BJ (cell line): ENCODE data around the gene CLASP1. TPM values are rescaled to one million over a fixed set of nuclear protein-coding genes. Genes with fewer than 3 reads are reported as not detected.

Experiments
- CTCF ChIA-PET: fragments of 350-600 bp; formaldehyde crosslinking; extraction: SDS; loops from one replicate; lab custom pipeline; 2021; ENCODE audit warnings: antibody characterized with exemption, inconsistent platforms; lab: Yijun Ruan, JAX
- POLR2A ChIA-PET: fragments of 300-600 bp; sonication (Branson Sonifier 250); formaldehyde crosslinking; extraction: SDS; loops from one replicate; lab custom pipeline; 2021; ENCODE audit warnings: antibody characterized with exemption; lab: Charles Lee
- DNase-seq: peaks from one replicate; pipeline ENCODE4 v3.0.0-alpha.2; 2011; ENCODE audit warnings: low read depth
- H3K27me3 ChIP-seq: 2 replicates; pipeline ENCODE4 v1.6.0; 2011; ENCODE audit warnings: low read length; ENCODE audit not compliant: control insufficient read depth, insufficient read depth
- H3K36me3 ChIP-seq: 2 replicates; pipeline ENCODE4 v1.5.1; 2011; ENCODE audit warnings: low read length; ENCODE audit not compliant: control insufficient read depth, insufficient read depth
- H3K4me3 ChIP-seq: 2 replicates; pipeline ENCODE4 v1.5.1; 2011; ENCODE audit warnings: low read depth, mild to moderate bottlenecking, control low read depth, low read length
- polyA plus RNA-seq: library from polyadenylated mRNA; depleted of rRNA; stranded (reverse); fragments of >200 nt; gene quantifications from 2 replicates; pipeline ENCODE4 v1.2.3, GENCODE V29; 2011
- TF ChIP-seq, protein P1 (sequence below): IDR thresholded peaks from 2 replicates; pipeline ENCODE4 v1.5.1; 2011; ENCODE audit warnings: low read depth, mild to moderate bottlenecking, control low read depth, inconsistent platforms, low read length, moderate library complexity; ENCODE audit not compliant: insufficient read depth

The CLASP1 gene
- polyA plus RNA-seq, 1 experiment: 7.1 TPM

DNA sequence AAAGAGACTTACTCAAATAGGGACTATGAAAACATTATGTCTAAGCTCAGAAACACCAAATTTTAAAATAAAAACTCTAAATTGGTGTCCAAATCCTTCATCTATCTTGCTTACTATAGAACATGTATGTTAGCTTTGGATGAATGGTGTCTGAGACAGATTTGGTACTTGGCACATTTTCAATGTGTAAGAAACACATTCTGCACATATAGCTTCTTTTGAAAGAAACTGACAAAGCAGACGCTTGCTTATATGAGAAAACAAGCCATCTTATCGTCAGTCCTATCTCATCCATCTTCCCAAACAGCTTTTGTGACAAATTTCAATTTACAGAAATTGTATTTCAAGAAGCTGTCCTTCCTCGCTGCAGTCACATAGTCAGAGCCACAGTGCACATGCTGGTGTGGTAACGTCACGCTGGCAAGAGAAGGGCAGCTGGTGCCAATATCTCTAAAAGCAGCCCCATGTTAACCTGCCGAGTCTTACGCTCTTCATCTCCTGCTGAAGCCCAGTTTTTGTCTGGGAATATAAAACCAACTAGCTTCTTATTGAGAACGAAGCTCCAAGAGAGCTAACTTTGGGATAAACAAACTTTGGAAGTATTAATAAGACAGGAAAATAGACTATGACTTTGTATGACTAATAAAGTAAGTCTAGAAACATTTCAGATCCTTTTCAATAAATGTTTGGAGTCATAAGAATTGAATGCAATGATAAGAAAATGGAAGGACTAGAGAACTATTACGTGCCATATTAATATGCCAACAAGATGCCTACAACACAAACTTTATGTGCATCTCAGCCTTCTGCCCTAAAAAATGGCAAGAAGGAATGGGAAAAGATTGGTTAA lies 289.3 kb downstream of the CLASP1 start:
- no peak overlapping the region for H3K4me3 ChIP-seq
- H3K27me3 ChIP-seq: no peaks in the 10 kb centered on the region
- ChIA-PET POLR2A (interaction anchor here (0.6 kb wide), 1 partner anchor 648 kb away, joined by 3 read pairs; no protein-coding TSS in a partner anchor), CTCF (interaction anchor here (0.8 to 8.1 kb wide), 5 partner anchors 18 to 275 kb away, joined by 3 to 60 read pairs (median 3); no protein-coding TSS in a partner anchor)
- TF ChIP-seq, protein P1, sequence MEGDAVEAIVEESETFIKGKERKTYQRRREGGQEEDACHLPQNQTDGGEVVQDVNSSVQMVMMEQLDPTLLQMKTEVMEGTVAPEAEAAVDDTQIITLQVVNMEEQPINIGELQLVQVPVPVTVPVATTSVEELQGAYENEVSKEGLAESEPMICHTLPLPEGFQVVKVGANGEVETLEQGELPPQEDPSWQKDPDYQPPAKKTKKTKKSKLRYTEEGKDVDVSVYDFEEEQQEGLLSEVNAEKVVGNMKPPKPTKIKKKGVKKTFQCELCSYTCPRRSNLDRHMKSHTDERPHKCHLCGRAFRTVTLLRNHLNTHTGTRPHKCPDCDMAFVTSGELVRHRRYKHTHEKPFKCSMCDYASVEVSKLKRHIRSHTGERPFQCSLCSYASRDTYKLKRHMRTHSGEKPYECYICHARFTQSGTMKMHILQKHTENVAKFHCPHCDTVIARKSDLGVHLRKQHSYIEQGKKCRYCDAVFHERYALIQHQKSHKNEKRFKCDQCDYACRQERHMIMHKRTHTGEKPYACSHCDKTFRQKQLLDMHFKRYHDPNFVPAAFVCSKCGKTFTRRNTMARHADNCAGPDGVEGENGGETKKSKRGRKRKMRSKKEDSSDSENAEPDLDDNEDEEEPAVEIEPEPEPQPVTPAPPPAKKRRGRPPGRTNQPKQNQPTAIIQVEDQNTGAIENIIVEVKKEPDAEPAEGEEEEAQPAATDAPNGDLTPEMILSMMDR: no peak
- no peak for DNase-seq
- H3K36me3 ChIP-seq: peaks cover 5% of the 10 kb centered on the region

DNA sequence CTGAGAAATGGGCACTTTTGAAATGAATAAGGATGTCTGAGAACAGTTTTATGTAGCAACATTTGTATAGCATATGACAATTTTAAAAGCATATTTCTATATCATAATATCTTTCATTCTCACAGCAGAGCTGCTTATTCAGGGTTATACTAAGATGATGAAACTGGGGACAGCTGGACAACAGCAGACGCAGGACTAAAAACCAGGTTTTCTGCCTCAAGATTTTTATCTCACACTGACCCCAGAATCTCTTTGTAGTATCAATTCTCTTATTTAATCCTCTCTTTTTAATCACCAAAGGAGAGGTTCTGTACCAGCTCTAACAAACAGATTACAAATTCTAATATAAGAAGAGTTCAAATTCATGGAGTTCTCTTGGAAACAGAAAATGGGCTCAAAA lies 290.1 kb downstream of the CLASP1 start:
- ChIA-PET POLR2A (no interaction called here), CTCF (interaction anchor here (0.8 to 8.1 kb wide), 5 partner anchors 17 to 274 kb away, joined by 3 to 60 read pairs (median 3); no protein-coding TSS in a partner anchor)
- DNase-seq: no peak

DNA sequence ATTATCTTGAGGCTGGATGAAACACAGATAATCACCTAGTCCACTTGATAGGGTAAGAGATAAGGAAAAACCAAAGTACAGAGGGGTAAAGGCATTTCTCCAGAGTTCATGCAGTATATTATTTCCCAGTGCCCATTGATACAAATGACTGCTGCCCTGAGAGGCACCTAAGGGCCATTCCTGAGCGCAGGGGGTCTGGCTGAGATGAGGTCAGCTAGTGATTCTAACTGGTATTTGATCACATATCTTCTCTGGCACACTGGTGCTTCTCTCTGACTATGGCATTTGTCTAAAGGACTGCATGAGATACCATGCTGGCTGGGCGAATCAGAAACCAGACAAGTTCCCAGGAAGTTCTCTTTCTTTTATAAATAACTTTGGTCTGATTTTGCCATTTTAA lies 291.0 kb downstream of the CLASP1 start:
- H3K36me3 ChIP-seq: peaks cover 9% of the 10 kb centered on the region
- ChIA-PET POLR2A (no interaction called here), CTCF (interaction anchor here (2.6 to 8.1 kb wide), 2 partner anchors 27 to 264 kb away, joined by 8 to 60 read pairs; no protein-coding TSS in a partner anchor)
- no peaks in the 10 kb centered on the region for H3K27me3 ChIP-seq
- TF ChIP-seq, protein P1: no peak
- no peak overlapping the region for H3K4me3 ChIP-seq
- DNase-seq: no peak

More for the DNA sequence above, 290.1 kb downstream of the CLASP1 start:
- TF ChIP-seq, protein P1: no peak
- no peak overlapping the region for H3K4me3 ChIP-seq
- peaks cover 7% of the 10 kb centered on the region for H3K36me3 ChIP-seq
- H3K27me3 ChIP-seq: no peaks in the 10 kb centered on the region

DNA sequence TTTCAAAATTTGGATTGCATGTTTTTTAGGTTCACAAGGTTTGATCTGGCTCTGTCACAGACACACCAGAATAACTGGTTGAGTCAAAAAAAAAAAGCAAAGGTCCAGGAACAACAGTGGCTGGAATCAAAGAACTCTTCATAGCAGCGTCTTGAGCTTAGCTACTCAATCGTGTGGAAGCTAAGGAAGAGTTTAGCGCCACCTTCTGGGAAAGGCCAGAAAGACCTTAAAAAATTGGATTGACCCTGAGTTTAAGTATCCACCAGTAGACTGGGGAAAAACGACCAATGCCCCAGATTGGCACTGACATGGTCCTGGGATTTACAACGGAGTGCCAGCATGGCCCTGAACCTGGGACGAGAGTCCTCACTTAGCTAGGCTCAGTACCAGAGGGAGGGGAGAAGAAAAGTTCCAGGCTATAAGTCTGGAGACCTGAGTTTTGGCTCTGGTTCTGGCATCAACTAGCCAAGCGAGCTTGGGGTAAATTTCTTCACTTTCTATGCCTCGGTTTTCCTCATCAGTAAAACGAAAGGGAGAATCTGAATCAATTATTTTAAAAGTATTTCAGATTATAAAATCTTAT lies 293.1 kb downstream of the CLASP1 start:
- H3K36me3 ChIP-seq: peaks cover 15% of the 10 kb centered on the region
- TF ChIP-seq, protein P1: peak; percentile 85
- no peak for DNase-seq
- POLR2A ChIA-PET: no interaction called here
- CTCF ChIA-PET: interaction anchor here (0.6 to 8.1 kb wide), 25 partner anchors 10 to 652 kb away, joined by 3 to 60 read pairs (median 4); no protein-coding TSS in a partner anchor
- no peaks in the 10 kb centered on the region for H3K27me3 ChIP-seq
- no peak overlapping the region for H3K4me3 ChIP-seq

DNA sequence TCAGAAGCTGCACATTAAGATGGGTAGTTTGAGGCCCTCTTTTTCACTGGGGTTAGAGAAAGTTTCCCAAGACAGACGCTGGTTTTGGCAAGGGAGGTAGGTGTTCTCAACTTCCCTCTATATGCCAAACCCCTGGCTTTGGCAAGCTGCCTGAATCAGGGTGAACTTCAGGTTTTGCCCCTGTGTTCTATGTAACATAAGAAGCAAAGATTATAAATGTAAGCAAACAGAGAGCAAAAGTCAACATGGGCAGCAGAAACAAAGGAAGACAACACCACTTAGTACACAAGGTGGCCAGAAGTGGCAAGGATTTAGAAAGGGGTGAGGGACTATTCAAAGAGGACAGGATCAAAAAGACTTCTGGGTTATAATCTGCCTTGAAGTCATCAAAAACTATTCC lies 293.8 kb downstream of the CLASP1 start:
- TF ChIP-seq, protein P1: no peak
- Histone ChIP-seq H3K4me3 (no peak overlapping the region), H3K36me3 (peaks cover 17% of the 10 kb centered on the region), H3K27me3 (no peaks in the 10 kb centered on the region)
- no peak for DNase-seq
- ChIA-PET CTCF (interaction anchor here (0.6 to 8.1 kb wide), 20 partner anchors 9 to 651 kb away, joined by 3 to 60 read pairs (median 6); no protein-coding TSS in a partner anchor), POLR2A (interaction anchor here (0.6 kb wide), 1 partner anchor 19 kb away, joined by 4 read pairs; no protein-coding TSS in a partner anchor)
